ENCODE data around the gene ARHGEF17.

Gene ARHGEF17

DNA sequence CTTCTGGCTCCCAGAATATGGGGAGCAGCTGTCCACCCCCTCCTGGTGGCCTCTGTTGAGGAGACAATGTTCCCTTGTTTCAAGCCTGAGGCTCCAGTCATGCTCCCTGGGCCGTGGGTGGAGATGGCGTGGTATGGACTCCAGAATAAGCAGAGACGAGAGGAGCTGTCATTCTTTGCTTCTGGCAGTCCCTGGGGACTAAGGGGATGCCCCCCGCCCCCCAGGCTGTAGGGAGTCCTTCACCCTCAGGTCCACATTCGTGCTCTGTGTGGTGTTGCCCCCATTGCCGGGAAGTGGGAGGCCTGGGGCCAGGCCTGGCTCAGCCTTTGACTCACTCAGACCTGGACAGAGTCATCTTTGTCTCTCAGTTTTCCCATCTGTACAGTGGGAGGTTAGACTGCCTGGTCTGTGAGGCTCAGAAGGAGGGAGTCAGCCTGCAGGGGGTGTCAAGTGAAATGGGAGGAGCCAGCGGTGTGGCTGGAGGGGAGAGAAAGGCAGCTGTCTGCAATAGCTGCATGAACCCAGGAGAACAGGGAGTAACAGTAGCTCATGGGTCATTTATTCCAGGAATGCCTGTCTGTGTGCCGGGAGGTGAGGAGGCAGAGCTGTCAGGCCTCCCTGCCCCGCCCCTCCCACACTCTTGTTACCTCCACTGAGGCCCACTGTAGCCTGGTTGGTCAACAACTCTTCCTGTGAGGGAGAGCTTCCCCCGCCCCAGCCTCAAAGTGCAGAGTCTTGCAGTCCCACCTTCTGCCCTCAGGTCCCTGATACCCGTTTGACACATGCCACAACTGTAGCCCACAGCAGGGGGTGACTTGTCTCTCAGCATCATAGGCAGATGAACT lies 6.3 kb downstream of the ARHGEF17 start:
- DNase-seq (ENCODE audit: low read depth, low spot score): peak; percentile 72

DNA sequence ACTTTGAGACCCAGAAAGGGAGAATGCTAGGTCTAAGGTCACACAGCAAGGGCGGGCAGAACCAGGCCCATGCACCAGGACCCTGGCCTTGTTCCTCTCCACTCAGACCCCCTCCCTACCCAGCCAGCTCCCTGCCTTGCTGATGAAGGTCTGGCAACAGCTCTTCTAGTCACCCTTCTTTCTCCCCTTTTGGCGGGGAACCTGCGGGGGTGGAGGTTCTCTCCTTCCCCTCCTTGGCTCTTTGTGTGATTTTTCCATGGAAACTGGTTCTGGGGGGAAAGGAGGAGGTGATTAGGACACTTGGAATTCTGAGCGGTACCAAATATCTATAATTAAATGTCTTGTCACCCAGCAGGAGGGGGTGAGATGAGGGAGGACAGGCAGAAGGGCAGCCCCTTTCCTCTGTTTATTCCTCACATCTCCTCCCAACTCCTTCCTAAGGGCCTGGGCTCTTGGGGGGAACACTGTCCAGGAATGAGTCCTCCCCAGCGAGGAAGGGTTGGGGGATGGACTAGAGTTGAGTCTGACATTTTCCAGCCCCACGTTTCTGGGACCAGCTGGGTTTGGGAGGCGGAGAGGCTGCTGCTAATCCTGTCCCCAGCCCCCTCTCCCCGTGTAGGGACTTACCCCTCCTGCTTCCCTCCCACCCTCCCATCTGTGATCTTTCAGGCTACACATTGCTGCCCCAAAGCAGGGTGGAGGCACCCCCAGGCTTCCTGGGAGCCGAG lies 7.4 kb downstream of the ARHGEF17 start:
- DNase-seq (ENCODE audit: low read depth, low spot score): no peak

DNA sequence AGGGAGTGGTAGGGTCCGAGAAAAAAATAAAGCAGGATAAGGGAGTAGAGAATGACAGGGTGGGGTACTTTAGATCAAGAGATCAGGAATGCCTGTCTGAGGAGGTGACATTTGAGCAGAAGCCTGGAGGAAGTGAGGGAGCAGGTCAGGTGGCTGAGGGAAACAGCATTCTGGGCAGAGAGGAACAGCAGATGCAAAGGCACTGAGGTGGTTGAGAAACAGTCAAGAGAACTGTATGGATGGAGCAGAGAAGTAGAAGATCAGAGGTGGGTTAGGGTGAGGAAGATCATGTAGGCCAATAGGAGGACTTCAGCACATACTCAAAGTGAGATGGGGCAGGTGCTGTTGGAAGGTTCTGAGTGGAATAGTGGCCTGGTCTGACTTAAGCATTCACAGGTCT lies 8.3 kb downstream of the ARHGEF17 start:
- DNase-seq (ENCODE audit: low read depth, low spot score): no peak

DNA sequence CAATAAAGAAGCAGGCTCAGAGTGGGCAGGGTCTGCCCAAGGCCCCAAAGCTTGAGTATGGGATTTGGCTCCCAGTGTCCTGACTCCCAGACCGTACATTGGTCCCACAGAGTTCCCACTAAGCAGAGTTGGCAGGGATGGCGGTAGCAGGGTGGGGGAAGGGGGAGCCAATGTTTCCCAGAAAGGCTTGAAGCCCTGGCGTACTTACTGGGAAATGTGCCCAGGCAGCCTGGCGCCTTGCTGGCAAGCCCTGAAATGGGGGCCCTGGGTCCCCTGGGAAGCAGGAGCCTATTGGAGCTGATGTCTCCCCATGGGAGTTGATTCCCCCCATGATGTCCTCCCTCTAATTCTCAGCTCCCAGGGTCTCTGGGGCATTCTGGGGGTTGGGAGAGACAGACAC lies 9.3 kb downstream of the ARHGEF17 start:
- peak; percentile 76 for DNase-seq (ENCODE audit: low read depth, low spot score)

DNA sequence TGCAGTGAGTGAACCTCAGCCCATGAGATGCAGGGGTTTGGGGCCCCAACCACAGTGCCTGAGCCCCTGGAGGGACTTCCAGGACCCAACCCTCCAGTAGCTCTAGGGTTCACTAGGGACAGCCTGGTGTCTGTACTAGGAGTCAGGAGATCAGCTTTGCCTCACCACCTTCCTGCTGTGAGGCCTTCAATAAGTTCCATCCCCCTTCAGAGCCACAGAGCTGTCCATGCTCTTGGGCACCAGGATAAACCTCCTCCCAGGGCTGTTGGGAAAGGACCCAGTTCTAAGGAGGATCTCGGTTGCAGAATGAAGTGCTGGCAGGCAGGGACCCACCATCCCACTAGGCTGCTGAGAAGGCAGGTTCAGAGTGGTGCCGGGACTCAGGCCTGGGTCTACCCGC lies 9.7 kb downstream of the ARHGEF17 start:
- DNase-seq (ENCODE audit: low read depth, low spot score): no peak

DNA sequence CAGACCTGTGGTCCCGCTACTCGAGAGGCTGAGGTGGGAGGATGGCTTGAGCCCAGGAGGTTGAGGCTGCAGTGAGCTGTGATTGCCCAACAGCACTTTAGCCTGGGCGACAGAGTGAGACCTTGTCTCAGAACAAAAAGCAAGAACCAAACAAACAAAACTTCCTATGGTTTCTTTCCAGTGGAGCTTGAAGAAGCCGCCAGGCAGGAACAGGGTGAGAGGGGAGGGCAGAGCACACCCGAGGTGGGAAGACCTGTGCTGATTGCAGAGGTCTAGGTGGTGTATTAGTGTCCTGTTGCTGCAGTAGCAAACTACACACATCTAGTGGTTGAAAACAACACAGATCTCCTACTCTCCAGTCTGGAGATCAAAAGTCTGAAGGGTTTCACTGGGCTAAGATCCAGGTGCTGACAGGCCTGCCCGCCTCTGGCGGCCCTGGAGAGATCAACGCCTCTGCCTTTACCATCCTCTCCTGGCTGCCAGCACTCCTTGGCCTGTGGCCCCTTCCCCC lies 10.5 kb downstream of the ARHGEF17 start:
- DNase-seq (ENCODE audit: low read depth, low spot score): no peak

DNA sequence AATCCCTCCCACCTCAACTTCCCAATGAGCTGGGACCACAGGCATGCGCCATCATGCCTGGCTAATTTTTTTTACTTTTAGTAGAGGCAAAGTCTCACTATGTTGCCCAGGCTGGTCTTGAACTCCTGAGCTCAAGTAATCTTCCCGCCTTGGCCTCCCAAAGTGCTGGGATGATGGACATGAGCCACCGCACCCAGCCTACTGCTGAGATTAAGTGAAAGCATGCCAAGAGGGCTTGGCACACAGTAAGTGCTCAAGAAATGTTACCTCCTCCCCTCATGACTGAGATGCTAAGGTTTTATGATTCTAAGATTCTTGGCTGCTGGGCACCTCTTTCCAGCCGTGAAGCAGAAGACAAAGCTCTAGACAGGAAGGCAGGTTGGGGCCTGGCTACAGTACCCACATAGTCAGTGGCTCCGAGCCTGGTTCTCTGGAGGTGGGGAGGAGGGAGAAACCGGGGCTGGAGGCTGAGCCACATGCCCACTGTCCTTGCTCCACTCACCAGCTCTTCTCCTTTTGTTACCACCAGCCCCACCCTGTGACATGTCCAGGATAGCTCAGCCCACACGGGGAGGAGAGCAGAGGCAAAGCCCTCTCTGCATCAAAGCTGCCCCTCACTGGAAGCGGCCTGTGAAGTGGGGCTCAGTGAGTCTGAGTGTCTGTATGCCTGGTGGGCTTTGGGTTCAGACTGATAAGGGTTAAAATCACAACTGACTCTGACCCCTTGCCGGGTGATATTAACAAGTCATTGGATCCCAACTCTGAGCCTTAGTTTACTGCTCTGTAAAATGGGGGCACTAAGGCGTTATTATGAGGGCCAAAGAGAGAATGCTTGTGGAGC lies 12.9 kb downstream of the ARHGEF17 start:
- peak; percentile 66 for DNase-seq (ENCODE audit: low read depth, low spot score)

DNA sequence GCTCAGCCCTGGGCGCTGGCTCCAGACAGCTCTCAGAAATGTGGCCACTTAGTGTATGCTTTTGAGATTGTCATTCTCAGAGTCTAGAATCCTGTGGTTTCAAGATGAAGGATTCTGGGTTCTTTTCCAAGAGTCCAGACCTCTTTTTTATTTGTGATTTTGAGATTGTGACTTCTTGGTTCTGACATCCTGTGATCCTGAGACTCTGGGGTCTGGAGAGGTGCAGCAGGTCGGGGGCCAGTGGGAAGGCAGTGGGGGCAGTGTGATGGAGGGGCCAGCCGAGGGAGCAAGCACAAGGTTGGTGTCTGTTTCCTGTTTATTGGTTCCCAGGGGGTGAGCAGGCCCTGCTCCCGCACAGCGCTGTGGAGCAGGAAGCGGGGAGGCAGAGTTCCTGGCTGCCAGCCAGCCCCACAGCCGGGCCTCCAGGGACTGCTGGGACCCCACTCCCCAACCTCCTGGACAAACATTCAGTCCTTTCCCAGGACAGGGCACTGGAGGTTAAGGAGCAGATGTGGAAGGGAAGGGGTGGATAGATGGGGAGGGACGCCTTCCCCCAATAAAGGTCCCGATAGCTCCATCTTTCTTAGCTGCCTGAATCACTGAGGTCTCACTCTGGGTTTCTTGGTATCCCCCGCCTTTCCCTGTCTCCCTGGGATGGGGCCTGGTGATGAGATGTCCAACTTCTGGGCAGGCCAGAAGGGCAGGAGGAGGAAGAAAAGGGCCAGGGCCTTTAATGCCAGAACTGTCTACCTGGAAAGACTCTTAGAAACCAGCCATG lies 13.7 kb downstream of the ARHGEF17 start:
- peak; percentile 80 for DNase-seq (ENCODE audit: low read depth, low spot score)

DNA sequence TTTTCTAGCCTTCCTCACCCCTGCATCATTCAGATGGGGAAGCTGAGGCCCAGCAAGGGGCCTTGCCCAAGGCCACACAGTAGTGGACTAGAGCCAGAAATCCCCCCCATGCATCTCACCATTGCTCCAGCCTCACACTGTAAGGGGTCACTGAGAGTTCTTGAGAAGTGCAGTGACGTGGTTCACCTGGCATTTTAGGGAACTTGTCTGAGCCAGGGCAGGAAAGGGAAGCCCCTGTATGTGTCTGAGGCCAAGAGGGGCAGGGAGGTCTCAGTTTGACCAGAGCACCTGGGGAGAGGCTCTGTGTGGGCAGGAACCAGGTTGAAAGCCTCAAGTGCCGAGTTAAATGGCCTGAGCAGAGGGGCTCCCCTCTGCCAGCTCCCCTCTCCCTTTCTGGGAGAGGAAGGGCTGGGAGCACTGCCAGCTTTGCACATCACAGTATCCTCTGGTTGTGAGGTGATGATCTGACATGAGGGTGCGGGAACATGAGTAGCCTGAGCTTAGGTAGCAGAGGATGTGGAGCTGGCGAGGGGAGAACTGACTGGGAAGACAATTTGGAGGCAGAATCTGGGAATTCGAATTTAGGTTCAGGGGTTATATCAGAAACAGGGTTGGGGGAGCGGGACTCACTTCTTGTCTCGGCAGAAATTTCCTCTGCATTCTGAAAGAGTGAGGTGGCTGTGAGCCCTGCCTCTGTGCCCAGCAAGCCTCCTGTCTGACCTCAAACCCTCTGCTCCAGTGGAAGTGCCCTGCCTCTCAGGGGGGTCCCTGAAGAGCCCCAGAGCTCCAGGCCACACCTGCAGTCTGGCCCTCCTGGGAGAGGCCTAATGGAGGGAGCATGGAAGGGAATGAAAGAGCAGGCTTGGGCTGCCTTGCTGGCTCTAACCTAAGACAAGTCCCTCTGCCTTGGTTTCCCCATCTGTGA lies 14.6 kb downstream of the ARHGEF17 start:
- DNase-seq (ENCODE audit: low read depth, low spot score): no peak

DNA sequence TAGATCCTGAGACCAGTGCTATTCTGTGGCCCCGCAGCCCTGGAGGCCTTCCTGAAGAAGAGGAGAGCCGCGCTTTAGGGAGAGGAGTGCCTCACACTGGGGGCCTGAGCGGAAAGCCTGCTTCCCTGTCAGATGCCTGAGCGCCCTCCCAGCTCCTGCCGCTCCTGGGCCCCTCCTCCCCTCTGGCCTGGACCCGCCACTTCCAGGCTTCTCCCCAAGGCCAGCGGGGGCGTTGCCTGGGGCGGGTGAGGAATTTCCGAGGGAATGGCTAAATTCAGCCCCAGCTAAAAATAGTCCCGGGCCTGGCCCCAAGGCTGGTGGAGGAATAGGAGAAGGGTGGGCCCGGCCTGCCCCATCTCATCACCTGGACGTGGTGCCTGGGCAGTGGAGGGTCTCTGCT lies 15.4 kb downstream of the ARHGEF17 start:
- peak; percentile 84 for DNase-seq (ENCODE audit: low read depth, low spot score)

DNA sequence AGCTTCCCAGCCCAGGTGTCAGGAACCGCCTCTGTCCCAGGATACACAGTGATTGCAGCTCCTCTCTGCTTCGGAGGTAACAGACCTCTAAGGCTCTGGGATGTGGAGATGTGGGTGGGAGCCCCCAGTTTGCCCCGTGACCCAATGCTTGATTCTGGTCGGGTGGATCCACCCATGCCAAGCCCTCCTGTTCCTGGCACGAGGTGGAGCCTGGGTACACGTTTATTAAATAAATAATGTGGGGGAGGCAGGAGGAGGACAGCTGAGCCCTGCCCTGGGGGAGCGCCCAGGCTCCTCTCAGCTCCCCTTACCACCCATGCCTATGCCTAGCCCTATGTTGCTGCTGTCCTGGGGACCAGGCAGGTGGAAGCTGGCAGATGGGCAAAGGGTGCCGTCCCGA lies 16.0 kb downstream of the ARHGEF17 start:
- DNase-seq (ENCODE audit: low read depth, low spot score): no peak

DNA sequence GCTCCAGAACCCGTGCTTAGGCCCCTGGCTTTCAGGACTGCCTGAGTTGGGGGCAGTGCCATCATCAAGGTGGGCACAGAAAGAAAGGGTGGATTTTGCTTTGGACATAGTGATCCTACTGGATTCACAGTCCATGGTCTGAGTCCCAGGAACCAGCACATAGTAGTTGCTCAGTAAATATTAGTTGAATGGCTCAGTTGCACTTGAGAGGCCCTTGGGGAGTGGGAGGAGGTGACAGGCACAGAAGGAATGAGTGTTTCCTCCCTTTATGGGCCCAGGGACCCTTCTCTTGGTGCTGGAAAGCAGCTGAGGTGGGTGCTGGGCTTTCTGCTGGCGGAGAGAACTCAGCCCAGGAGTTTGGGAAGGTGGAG lies 16.6 kb downstream of the ARHGEF17 start:
- no peak for DNase-seq (ENCODE audit: low read depth, low spot score)

DNA sequence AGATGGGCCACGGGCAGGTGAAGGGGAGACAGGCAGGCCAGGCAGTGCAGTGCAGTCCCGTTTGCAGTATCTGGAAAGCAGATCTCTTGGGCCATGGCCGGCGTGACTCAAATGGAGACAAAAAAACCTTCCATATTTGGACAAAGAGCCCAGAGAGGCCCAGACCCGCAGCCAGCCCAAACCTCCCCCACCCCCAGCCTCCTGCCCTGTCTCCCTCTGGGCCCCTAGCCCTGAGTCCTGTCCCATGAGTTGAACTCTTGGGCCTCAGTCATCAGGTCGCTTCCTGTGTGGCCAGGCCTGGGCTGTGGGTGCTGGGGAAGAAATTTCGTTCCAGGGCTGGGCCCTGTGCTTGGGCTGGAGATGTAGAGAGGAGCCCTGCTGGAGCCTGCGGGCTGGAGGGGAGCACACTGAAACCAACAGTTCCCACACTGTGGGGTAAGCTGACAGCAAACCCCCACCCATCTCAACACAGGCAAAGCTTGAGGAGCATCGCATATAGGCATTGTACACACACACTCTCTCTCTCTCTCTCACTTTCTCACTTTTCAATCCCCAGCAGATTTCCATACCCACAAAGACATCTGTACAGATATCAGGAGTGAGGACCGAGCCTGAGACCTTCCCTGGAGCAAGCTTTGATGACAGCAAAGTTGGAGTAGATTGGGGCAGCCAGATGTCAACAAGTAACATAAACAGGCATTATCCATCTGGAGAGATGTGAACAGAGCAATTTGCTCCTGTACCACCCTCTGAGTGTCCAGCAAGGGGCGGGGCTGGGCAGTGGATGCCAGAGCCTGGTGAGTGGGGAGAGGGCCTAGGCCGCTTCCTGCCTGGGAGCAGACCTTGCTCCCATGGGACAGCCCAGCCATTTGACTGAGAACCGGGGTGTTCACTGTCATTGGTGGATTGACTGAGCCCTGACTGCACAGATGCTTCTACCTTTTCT lies 17.2 kb downstream of the ARHGEF17 start:
- no peak for DNase-seq (ENCODE audit: low read depth, low spot score)

DNA sequence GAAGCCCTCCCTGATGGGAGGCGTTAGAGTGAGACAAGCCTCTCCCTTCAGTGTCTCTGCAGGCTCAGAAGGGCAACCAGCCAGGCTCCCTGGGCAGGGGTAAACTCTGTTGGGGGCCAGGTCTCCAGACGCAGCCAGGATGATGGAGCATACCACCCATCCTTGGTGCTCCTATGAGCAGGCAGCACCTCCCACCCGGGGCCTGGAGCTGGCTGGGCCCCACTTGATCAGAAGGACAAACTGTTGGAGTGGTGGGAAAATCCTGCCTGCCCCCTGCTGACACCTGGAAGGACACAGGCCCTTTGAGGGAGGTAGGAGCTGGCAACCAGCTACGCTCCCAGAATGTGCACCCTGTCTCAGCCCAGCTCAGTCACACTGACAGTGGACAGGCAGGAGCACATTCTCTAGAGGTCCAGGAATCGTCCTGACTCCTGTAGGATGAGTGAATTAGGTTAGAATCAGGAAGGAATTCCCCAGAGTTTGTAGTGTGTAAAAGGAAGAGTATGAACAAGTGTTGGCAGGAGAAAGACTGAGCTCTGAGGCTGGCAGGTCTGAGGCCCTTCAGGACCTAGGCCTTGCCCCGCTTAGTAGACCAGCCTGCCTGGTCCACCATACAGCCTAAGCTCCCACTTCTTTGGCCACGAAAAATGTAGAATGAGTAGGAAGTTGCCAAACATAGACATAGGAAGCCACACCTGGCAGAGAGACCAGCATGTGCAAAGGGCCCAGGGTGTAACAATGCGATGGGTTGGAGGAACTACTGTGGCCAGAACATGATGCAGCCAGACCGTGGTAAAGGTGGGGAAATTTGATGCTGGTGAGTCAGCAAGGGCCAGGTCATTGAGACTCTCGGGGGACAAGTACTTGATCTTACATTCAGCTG lies 19.1 kb downstream of the ARHGEF17 start:
- DNase-seq (ENCODE audit: low read depth, low spot score): no peak

DNA sequence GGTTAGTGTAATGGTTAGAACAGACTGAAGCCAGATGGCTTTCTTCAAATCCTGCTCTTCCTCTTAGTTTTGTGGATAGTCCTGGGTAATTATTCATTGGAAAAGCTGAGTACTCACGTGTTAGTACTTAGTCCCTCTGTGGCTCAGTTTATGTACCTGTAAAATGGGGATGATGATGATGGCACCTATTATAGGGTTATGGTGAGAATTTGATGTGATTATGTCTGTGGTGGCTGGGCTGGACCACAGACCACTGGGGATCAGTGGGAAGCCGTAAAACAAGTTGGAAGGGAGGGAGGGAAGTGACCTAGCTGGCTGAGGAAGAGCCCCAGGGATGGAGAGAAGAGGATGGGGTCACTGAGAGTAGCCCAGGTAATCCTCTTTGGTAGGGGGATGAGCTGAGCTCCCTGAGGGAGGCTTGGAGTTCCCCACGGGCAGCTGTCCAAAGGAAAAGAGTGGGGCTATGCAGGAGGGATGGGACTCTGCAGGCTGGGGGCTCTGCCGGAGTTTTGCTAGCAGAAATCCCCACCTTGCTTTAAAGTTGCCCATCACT lies 19.8 kb downstream of the ARHGEF17 start:
- no peak for DNase-seq (ENCODE audit: low read depth, low spot score)

DNA sequence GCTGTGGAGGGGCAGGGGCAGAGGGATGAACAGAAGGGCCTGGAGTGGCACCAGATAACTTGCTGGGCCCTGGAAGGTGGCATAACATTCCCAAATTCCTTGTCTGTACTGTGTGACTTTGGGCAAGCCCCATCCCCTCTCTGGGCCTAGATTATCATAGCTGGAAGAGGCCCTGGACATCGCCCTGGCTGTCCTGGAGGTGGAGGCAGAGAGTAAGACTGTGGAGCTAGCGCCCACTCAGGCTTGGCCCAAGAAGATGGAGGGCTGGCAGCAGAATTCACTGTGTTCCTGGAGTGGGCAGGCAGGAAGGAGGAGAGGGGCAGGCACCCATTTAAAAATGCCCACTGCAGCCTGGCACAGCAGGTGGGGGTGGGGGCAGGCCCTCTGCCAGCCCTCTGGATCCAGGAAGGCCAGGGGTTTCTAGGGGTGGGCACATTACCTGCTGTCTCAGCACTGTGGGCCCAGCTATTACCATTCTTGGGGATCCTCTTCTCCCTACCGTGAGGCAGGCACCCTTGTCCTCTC lies 22.6 kb downstream of the ARHGEF17 start:
- peak; percentile 67 for DNase-seq (ENCODE audit: low read depth, low spot score)

DNA sequence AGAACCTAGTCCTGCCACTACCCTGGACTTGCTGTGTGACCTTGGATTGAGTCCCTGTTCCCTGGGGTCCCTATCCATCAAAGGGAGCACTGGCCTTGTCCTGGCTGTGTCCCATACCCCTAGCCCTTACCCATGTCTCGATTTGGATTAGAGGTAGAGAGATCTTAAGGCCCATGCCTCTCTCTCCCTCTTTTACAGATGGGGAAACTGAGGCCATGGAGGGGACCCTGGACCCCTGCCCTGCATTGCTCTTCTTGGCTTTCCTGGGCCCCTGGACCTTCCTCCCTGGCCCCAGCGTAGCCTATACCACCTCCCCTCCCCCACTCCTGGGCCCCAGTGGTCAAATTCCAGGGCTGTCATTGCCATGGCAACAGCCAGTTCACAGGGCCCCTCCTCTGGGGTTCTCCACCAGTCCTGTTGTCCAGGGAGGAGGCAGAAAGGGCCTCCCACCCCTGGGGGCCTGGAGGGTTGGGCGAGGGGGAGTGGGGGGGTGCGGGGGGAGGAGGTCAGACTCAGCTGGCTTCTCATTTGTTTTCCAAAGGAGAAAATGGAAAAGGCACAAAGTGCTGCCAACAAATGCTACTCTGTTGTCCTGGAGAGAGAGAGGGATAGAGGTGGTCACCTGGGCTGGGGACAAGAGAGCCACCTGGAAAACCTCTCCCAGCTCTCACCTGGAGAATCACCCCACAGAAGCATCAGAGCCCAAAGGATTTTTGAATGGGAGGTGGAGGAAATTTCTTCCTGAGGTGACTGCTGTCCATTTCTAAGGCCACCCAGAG lies 23.3 kb downstream of the ARHGEF17 start:
- peak; percentile 79 for DNase-seq (ENCODE audit: low read depth, low spot score)
